Measurements from ENCODE around the gene SLC7A14.

SLC7A14 gene

GRCh38 chr3:170432416-170432815, 153.5 kb downstream of the SLC7A14 start:
- TF ChIP-seq REST (IDR thresholded peaks at IDR 0.05; ENCODE audit: insufficient read depth in 1 of 2, low read depth in 2 of 2, low read length in 2 of 2) (no peak), POLR2AphosphoS5 (IDR thresholded peaks at IDR 0.05; ENCODE audit: low read depth, low read length) (no peak), FOXP2 (optimal IDR thresholded peaks at IDR 0.05; ENCODE audit: borderline replicate concordance, extremely low read depth, extremely low read length, insufficient read depth) (no peak), SIN3A (IDR thresholded peaks at IDR 0.05; ENCODE audit: borderline replicate concordance, insufficient read depth, low read length) (no peak), TAF1 (IDR thresholded peaks at IDR 0.05; ENCODE audit: borderline replicate concordance, insufficient read depth, low read length) (no peak)

GRCh38 chr3:170431054-170431453, 154.8 kb downstream of the SLC7A14 start:
- no peak for TF ChIP-seq SIN3A (IDR thresholded peaks at IDR 0.05; ENCODE audit: borderline replicate concordance, insufficient read depth, low read length)
- no peak for TF ChIP-seq REST (IDR thresholded peaks at IDR 0.05; ENCODE audit: insufficient read depth in 1 of 2, low read depth in 2 of 2, low read length in 2 of 2)
- no peak for TF ChIP-seq POLR2AphosphoS5 (IDR thresholded peaks at IDR 0.05; ENCODE audit: low read depth, low read length)
- TF ChIP-seq FOXP2 (optimal IDR thresholded peaks at IDR 0.05; ENCODE audit: borderline replicate concordance, extremely low read depth, extremely low read length, insufficient read depth), result no peak
- no peak for TF ChIP-seq TAF1 (IDR thresholded peaks at IDR 0.05; ENCODE audit: borderline replicate concordance, insufficient read depth, low read length)

- TF ChIP-seq REST (IDR thresholded peaks at IDR 0.05; ENCODE audit: insufficient read depth in 1 of 2, low read depth in 2 of 2, low read length in 2 of 2) (no peak), FOXP2 (optimal IDR thresholded peaks at IDR 0.05; ENCODE audit: borderline replicate concordance, extremely low read depth, extremely low read length, insufficient read depth) (no peak), TAF1 (IDR thresholded peaks at IDR 0.05; ENCODE audit: borderline replicate concordance, insufficient read depth, low read length) (no peak), SIN3A (IDR thresholded peaks at IDR 0.05; ENCODE audit: borderline replicate concordance, insufficient read depth, low read length) (no peak), POLR2AphosphoS5 (IDR thresholded peaks at IDR 0.05; ENCODE audit: low read depth, low read length) (no peak)
Measured at GRCh38 chr3:170429050-170429449, 156.8 kb downstream of the SLC7A14 start.

GRCh38 chr3:170428095-170428494, 157.8 kb downstream of the SLC7A14 start:
- TF ChIP-seq SIN3A (IDR thresholded peaks at IDR 0.05; ENCODE audit: borderline replicate concordance, insufficient read depth, low read length) (no peak), FOXP2 (optimal IDR thresholded peaks at IDR 0.05; ENCODE audit: borderline replicate concordance, extremely low read depth, extremely low read length, insufficient read depth) (no peak), POLR2AphosphoS5 (IDR thresholded peaks at IDR 0.05; ENCODE audit: low read depth, low read length) (no peak), REST (IDR thresholded peaks at IDR 0.05; ENCODE audit: insufficient read depth in 1 of 2, low read depth in 2 of 2, low read length in 2 of 2) (no peak), TAF1 (IDR thresholded peaks at IDR 0.05; ENCODE audit: borderline replicate concordance, insufficient read depth, low read length) (no peak)

Measured in PFSK-1 (cell line).